Astrocyte (in vitro differentiated cells and primary cell): ENCODE results near the gene EYS. TPM values are rescaled to one million over a fixed set of nuclear protein-coding genes. Genes with fewer than 3 reads are reported as not detected.

Experiments
- DNase-seq: peaks from one replicate; pipeline ENCODE4 v3.0.0-alpha.2; 2010; ENCODE audit warnings: low read depth
- FAIRE-seq: peaks from 2 replicates; lab custom pipeline; 2011; peaks lifted over from hg19 to GRCh38; lab: Jason Lieb, UNC
- H2AFZ ChIP-seq: 2 replicates; pipeline ENCODE4 v1.6.0; 2012; ENCODE audit warnings: low read depth, low read length, inconsistent platforms
- H3K27ac ChIP-seq: 2 replicates; pipeline ENCODE4 v1.5.1; 2011; ENCODE audit warnings: low read depth, low read length, inconsistent platforms
- H3K27me3 ChIP-seq: 2 replicates; pipeline ENCODE4 v1.6.0; 2011; ENCODE audit warnings: low read length, inconsistent platforms; ENCODE audit not compliant: insufficient read depth
- H3K36me3 ChIP-seq: 2 replicates; pipeline ENCODE4 v1.5.1; 2011; ENCODE audit warnings: low read length, inconsistent platforms; ENCODE audit not compliant: insufficient read depth
- H3K4me1 ChIP-seq: 2 replicates; pipeline ENCODE4 v1.5.1; 2011; ENCODE audit warnings: low read length, inconsistent platforms; ENCODE audit not compliant: insufficient read depth
- H3K4me2 ChIP-seq: 2 replicates; pipeline ENCODE4 v1.6.0; 2012; ENCODE audit warnings: low read length, inconsistent platforms
- H3K4me3 ChIP-seq: 2 replicates; pipeline ENCODE4 v1.5.1; 2011; ENCODE audit warnings: low read depth, mild to moderate bottlenecking, low read length, inconsistent platforms; ENCODE audit not compliant: insufficient read depth
- H3K79me2 ChIP-seq: 2 replicates; pipeline ENCODE4 v1.6.0; 2012; ENCODE audit warnings: mild to moderate bottlenecking, low read length, inconsistent platforms; ENCODE audit not compliant: insufficient read depth
- H3K9ac ChIP-seq: 2 replicates; pipeline ENCODE4 v1.6.0; 2012; ENCODE audit warnings: mild to moderate bottlenecking, low read length, inconsistent platforms
- H3K9me3 ChIP-seq: 2 replicates; pipeline ENCODE4 v1.5.1; 2012; ENCODE audit warnings: low read depth, mild to moderate bottlenecking, low read length, inconsistent platforms; ENCODE audit not compliant: insufficient read depth
- H4K20me1 ChIP-seq: 2 replicates; pipeline ENCODE4 v1.6.0; 2012; ENCODE audit warnings: low read length, inconsistent platforms; ENCODE audit not compliant: insufficient read depth
- H3K27ac Mint-ChIP-seq: one replicate; pipeline ENCODE4 v1.8.0; 2021; ENCODE audit warnings: mild to moderate bottlenecking, mixed read lengths; ENCODE audit not compliant: unreplicated experiment
- H3K27me3 Mint-ChIP-seq: one replicate; pipeline ENCODE4 v1.8.0; 2021; ENCODE audit warnings: low read depth, mixed read lengths; ENCODE audit not compliant: unreplicated experiment
- H3K36me3 Mint-ChIP-seq: one replicate; pipeline ENCODE4 v1.8.0; 2021; ENCODE audit warnings: low read depth, mixed read lengths; ENCODE audit not compliant: unreplicated experiment
- H3K4me1 Mint-ChIP-seq: one replicate; pipeline ENCODE4 v1.8.0; 2021; ENCODE audit warnings: low read depth, mixed read lengths; ENCODE audit not compliant: unreplicated experiment
- H3K4me3 Mint-ChIP-seq: one replicate; pipeline ENCODE4 v1.8.0; 2021; ENCODE audit warnings: mild to moderate bottlenecking, moderate library complexity, mixed read lengths; ENCODE audit not compliant: unreplicated experiment
- H3K9me3 Mint-ChIP-seq: one replicate; pipeline ENCODE4 v1.8.0; 2021; ENCODE audit warnings: mild to moderate bottlenecking, mixed read lengths; ENCODE audit not compliant: unreplicated experiment
- EZH2 ChIP-seq: IDR thresholded peaks from 2 replicates; pipeline ENCODE4 v1.6.1; 2012; ENCODE audit warnings: mild to moderate bottlenecking, low read length, inconsistent platforms; ENCODE audit not compliant: insufficient read depth
- total RNA-seq: library from RNA; stranded (reverse); gene quantifications from 2 replicates; pipeline ENCODE4 v1.2.1, GENCODE V29; 2021
- TF ChIP-seq, protein P1 (sequence below): IDR thresholded peaks from 2 replicates; pipeline ENCODE4 v1.5.1; 2011; ENCODE audit warnings: low read depth, mild to moderate bottlenecking, inconsistent platforms, low read length, moderate library complexity; ENCODE audit not compliant: insufficient read depth

Gene EYS
- total RNA-seq, 1 donor from 2014 or later: 0.16 TPM

DNA sequence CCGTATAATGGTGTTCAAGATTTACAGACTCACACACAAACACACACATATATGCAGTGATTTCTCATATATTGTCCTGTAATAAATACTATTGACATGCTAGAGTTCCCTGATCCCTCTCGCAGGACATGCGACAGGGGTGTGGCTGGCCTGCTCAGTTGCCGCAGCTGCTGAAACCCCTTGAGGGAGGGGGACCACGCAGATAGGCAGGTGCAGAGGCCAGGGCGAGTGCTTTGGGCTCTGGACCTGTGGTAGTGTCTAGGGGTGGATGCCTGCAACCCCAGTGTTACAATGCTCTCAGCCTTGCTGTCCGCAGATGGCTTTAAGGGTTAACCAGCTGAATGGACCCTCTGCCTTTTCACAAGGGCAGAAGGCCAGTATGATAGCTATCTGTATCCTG is 706.2 kb downstream of the EYS start:
- Histone ChIP-seq H3K27ac (no peak overlapping the region), H3K4me1 (no peaks in the 10 kb centered on the region), H3K36me3 (no peaks in the 10 kb centered on the region), H3K4me2 (no peak overlapping the region), H4K20me1 (no peaks in the 10 kb centered on the region), H3K79me2 (no peaks in the 10 kb centered on the region), H3K27me3 (no peaks in the 10 kb centered on the region), H2AFZ (no peak overlapping the region), H3K9me3 (peaks cover 3% of the 10 kb centered on the region), H3K9ac (no peak overlapping the region), H3K4me3 (no peak overlapping the region)
- H3K9me3 Mint-ChIP-seq: peaks cover 3% of the 10 kb centered on the region
- FAIRE-seq (no peak), DNase-seq (no peak)
- H3K4me3 Mint-ChIP-seq: no peak overlapping the region
- no peaks in the 10 kb centered on the region for H3K27me3 Mint-ChIP-seq
- peaks cover 5% of the 10 kb centered on the region for H3K4me1 Mint-ChIP-seq
- TF ChIP-seq, protein P1, sequence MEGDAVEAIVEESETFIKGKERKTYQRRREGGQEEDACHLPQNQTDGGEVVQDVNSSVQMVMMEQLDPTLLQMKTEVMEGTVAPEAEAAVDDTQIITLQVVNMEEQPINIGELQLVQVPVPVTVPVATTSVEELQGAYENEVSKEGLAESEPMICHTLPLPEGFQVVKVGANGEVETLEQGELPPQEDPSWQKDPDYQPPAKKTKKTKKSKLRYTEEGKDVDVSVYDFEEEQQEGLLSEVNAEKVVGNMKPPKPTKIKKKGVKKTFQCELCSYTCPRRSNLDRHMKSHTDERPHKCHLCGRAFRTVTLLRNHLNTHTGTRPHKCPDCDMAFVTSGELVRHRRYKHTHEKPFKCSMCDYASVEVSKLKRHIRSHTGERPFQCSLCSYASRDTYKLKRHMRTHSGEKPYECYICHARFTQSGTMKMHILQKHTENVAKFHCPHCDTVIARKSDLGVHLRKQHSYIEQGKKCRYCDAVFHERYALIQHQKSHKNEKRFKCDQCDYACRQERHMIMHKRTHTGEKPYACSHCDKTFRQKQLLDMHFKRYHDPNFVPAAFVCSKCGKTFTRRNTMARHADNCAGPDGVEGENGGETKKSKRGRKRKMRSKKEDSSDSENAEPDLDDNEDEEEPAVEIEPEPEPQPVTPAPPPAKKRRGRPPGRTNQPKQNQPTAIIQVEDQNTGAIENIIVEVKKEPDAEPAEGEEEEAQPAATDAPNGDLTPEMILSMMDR: no peak
- no peak for TF ChIP-seq EZH2
- H3K27ac Mint-ChIP-seq: no peak overlapping the region
- H3K36me3 Mint-ChIP-seq: no peaks in the 10 kb centered on the region

DNA sequence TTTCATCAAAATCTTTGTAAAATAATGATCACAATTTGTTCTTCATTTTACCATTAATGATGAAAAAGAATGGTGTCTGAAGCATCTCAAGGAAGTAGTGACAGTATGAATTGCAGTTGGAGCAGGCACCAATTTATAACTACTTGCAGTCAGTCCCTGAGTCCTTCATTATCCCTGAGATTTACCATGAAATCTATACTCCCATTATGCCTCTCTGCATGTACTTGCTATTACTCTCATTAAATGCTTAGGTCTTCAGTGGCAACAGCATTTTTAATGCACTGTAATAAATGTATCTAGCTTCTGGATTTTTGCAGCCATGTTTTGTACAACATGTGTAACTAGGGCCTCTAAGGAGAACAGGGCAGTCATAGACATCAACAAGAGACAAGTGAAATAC is 708.8 kb downstream of the EYS start:
- H3K27me3 Mint-ChIP-seq: no peaks in the 10 kb centered on the region
- Histone ChIP-seq H2AFZ (no peak overlapping the region), H3K9me3 (peaks cover 3% of the 10 kb centered on the region), H3K27ac (no peak overlapping the region), H3K36me3 (no peaks in the 10 kb centered on the region), H3K4me3 (no peak overlapping the region), H4K20me1 (no peaks in the 10 kb centered on the region), H3K79me2 (no peaks in the 10 kb centered on the region), H3K4me1 (no peaks in the 10 kb centered on the region), H3K9ac (no peak overlapping the region), H3K4me2 (no peak overlapping the region), H3K27me3 (no peaks in the 10 kb centered on the region)
- no peaks in the 10 kb centered on the region for H3K36me3 Mint-ChIP-seq
- no peak for TF ChIP-seq EZH2
- TF ChIP-seq, protein P1: no peak
- H3K27ac Mint-ChIP-seq: no peak overlapping the region
- DNase-seq (no peak), FAIRE-seq (no peak)
- H3K4me1 Mint-ChIP-seq: peaks cover 5% of the 10 kb centered on the region
- H3K9me3 Mint-ChIP-seq: peaks cover under 1% of the 10 kb centered on the region
- H3K4me3 Mint-ChIP-seq: no peak overlapping the region

DNA sequence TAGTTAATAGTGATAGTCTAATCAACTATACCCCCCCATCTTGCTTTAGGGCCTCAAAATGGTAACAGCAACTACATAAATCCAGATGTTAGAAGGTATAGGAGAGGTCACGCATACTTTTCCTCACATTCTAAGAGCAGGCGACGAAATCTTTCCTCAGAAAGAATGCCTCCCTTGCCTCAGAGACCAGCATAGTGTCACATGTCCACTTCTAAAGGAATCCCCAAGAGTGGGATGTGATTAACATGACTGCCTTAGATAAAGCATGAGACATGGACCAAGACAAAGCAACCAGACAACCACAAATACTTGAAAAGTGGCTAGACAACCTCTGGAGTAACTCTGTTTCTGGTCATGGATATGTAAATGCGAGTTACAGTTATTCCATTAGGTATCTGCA is 710.7 kb downstream of the EYS start:
- Histone ChIP-seq H3K36me3 (no peaks in the 10 kb centered on the region), H3K4me1 (no peaks in the 10 kb centered on the region), H3K79me2 (no peaks in the 10 kb centered on the region), H3K27ac (no peak overlapping the region), H3K27me3 (no peaks in the 10 kb centered on the region), H3K9ac (no peak overlapping the region), H3K4me3 (no peak overlapping the region), H4K20me1 (no peaks in the 10 kb centered on the region), H3K9me3 (peaks cover 3% of the 10 kb centered on the region), H2AFZ (no peak overlapping the region), H3K4me2 (no peak overlapping the region)
- peak; percentile 0 for DNase-seq
- no peaks in the 10 kb centered on the region for H3K36me3 Mint-ChIP-seq
- H3K4me1 Mint-ChIP-seq: peaks cover 5% of the 10 kb centered on the region
- no peak for TF ChIP-seq EZH2
- TF ChIP-seq, protein P1: no peak
- H3K9me3 Mint-ChIP-seq: no peaks in the 10 kb centered on the region
- no peak overlapping the region for H3K27ac Mint-ChIP-seq
- H3K27me3 Mint-ChIP-seq: no peaks in the 10 kb centered on the region
- no peak for FAIRE-seq
- H3K4me3 Mint-ChIP-seq: no peak overlapping the region
